Activated naive CD4-positive, alpha-beta T cell treated with anti-CD3 and anti-CD28 coated beads, Interleukin-2, amount 50 U/mL, for 72 hours (primary cell): ENCODE data around the gene GABRR1. TPM values are rescaled to one million over a fixed set of nuclear protein-coding genes. Genes with fewer than 3 reads are reported as not detected.
"Not testable (repeated sequence)": the region's sequence is repeated elsewhere in the genome, so short reads cannot be mapped to it uniquely, and the experiment has no call there.

Source experiments
- ATAC-seq, 2 donors: fragments of 150-1000 bp; cut with Tn5 transposase; 2 replicates each; pipeline ENCODE4 v1.10.0; 2021; ENCODE audit warnings: mild to moderate bottlenecking in 2 of 2, moderate library complexity in 2 of 2
- DNase-seq, 2 donors: peaks; one replicate each; pipeline ENCODE4 v3.0.0; 2021 to 2022; ENCODE audit warnings: low spot score in 2 of 2
- H3K27ac Mint-ChIP-seq, 2 donors: one replicate each; pipeline ENCODE4 v1.8.0; 2022; ENCODE audit warnings: mild to moderate bottlenecking in 2 of 2, mixed read lengths in 2 of 2
- H3K36me3 Mint-ChIP-seq, 2 donors: one replicate each; pipeline ENCODE4 v1.8.0; 2022; ENCODE audit warnings: mixed read lengths in 2 of 2
- H3K9me3 Mint-ChIP-seq, 2 donors: one replicate each; pipeline ENCODE4 v1.8.0; 2022; ENCODE audit warnings: mixed read lengths in 2 of 2
- total RNA-seq, 2 donors: library from RNA; stranded (reverse); gene quantifications; one replicate each; pipeline ENCODE4 v1.2.3, GENCODE V29; 2022

The GABRR1 gene
- total RNA-seq, 2 donors from 2014 or later = not detected

GRCh38 chr6:89233605-89234004, 16.4 kb upstream of the GABRR1 start:
- Mint-ChIP-seq H3K36me3 (peaks cover 0 to 11% of the 10 kb centered on the region in 2 donors), H3K9me3 (peaks cover 0 to 15% of the 10 kb centered on the region in 2 donors)
- DNase-seq, H3K27ac Mint-ChIP-seq, ATAC-seq: not testable (repeated sequence)

GRCh38 chr6:89222712-89223039, 5.5 kb upstream of the GABRR1 start:
- no peaks in the 10 kb centered on the region for H3K36me3 Mint-ChIP-seq

GRCh38 chr6:89221971-89222711, 5.0 kb upstream of the GABRR1 start:
- Mint-ChIP-seq H3K27ac (no peak overlapping the region), H3K36me3 (no peaks in the 10 kb centered on the region), H3K9me3 (peaks cover 0 to 5% of the 10 kb centered on the region in 2 donors)
- no peak for DNase-seq
- no peak for ATAC-seq

More at GRCh38 chr6:89222712-89223039, 5.5 kb upstream of the GABRR1 start:
- ATAC-seq = no peak
- Mint-ChIP-seq H3K9me3 (peaks cover 0 to 5% of the 10 kb centered on the region in 2 donors), H3K27ac (no peak overlapping the region)
- DNase-seq = no peak

- H3K9me3 Mint-ChIP-seq = peaks cover 0 to 5% of the 10 kb centered on the region in 2 donors
- ATAC-seq = no peak
- H3K36me3 Mint-ChIP-seq = no peaks in the 10 kb centered on the region
- H3K27ac Mint-ChIP-seq = peak overlapping the region in 1 of 2 donors; percentile 38
- DNase-seq = no peak
These were observed 4.0 kb upstream of the GABRR1 start for GRCh38 chr6:89221129-89221528.

- ATAC-seq (no peak), DNase-seq (no peak)
- Mint-ChIP-seq H3K9me3 (no peaks in the 10 kb centered on the region), H3K36me3 (no peaks in the 10 kb centered on the region), H3K27ac (no peak overlapping the region)
These were observed 747 bp downstream of the GABRR1 start for GRCh38 chr6:89216411-89216810.

- H3K27ac Mint-ChIP-seq = no peak overlapping the region
- H3K9me3 Mint-ChIP-seq = no peaks in the 10 kb centered on the region
- DNase-seq (no peak), ATAC-seq (no peak)
- no peaks in the 10 kb centered on the region for H3K36me3 Mint-ChIP-seq
These were observed 1.8 kb downstream of the GABRR1 start for GRCh38 chr6:89215391-89215790.

GRCh38 chr6:89214197-89214596, 3.0 kb downstream of the GABRR1 start:
- H3K36me3 Mint-ChIP-seq = no peaks in the 10 kb centered on the region
- H3K9me3 Mint-ChIP-seq = no peaks in the 10 kb centered on the region
- ATAC-seq (no peak), DNase-seq (no peak)
- no peak overlapping the region for H3K27ac Mint-ChIP-seq

GRCh38 chr6:89212472-89212871, 4.7 kb downstream of the GABRR1 start:
- Mint-ChIP-seq H3K9me3 (no peaks in the 10 kb centered on the region), H3K36me3 (no peaks in the 10 kb centered on the region), H3K27ac (no peak overlapping the region)
- no peak for DNase-seq
- no peak for ATAC-seq

- ATAC-seq (no peak), DNase-seq (no peak)
- no peaks in the 10 kb centered on the region for H3K9me3 Mint-ChIP-seq
- H3K36me3 Mint-ChIP-seq = no peaks in the 10 kb centered on the region
- no peak overlapping the region for H3K27ac Mint-ChIP-seq
These were observed 7.7 kb downstream of the GABRR1 start for GRCh38 chr6:89209457-89209856.

- no peak for ATAC-seq
- H3K9me3 Mint-ChIP-seq = no peaks in the 10 kb centered on the region
These were observed 8.6 kb downstream of the GABRR1 start for GRCh38 chr6:89208551-89208950.

GRCh38 chr6:89205819-89206218, 11.3 kb downstream of the GABRR1 start:
- Mint-ChIP-seq H3K36me3 (no peaks in the 10 kb centered on the region), H3K9me3 (no peaks in the 10 kb centered on the region), H3K27ac (no peak overlapping the region)
- DNase-seq = no peak
- ATAC-seq = no peak

More at GRCh38 chr6:89208551-89208950, 8.6 kb downstream of the GABRR1 start:
- Mint-ChIP-seq H3K27ac (no peak overlapping the region), H3K36me3 (no peaks in the 10 kb centered on the region)
- DNase-seq = no peak

GRCh38 chr6:89204096-89204495, 13.1 kb downstream of the GABRR1 start:
- no peak for ATAC-seq
- Mint-ChIP-seq H3K27ac (no peak overlapping the region), H3K36me3 (no peaks in the 10 kb centered on the region), H3K9me3 (no peaks in the 10 kb centered on the region)
- no peak for DNase-seq

- no peak for ATAC-seq
- no peak for DNase-seq
- Mint-ChIP-seq H3K9me3 (no peaks in the 10 kb centered on the region), H3K36me3 (no peaks in the 10 kb centered on the region), H3K27ac (no peak overlapping the region)
These were observed 16.4 kb downstream of the GABRR1 start for GRCh38 chr6:89200706-89201215.

- Mint-ChIP-seq H3K36me3 (peaks cover 3 to 7% of the 10 kb centered on the region in 2 donors), H3K9me3 (peaks cover 5% of the 10 kb centered on the region in 2 donors), H3K27ac (no peak overlapping the region)
- no peak for ATAC-seq
- no peak for DNase-seq
These were observed 17.6 kb downstream of the GABRR1 start for GRCh38 chr6:89199579-89199978.

- ATAC-seq (no peak), DNase-seq (no peak)
- Mint-ChIP-seq H3K36me3 (peaks cover 11 to 12% of the 10 kb centered on the region in 2 donors), H3K27ac (no peak overlapping the region), H3K9me3 (peaks cover 6 to 11% of the 10 kb centered on the region in 2 donors)
These were observed 18.9 kb downstream of the GABRR1 start for GRCh38 chr6:89198235-89198634.

GRCh38 chr6:89197141-89197540, 20.0 kb downstream of the GABRR1 start:
- no peak for ATAC-seq
- H3K27ac Mint-ChIP-seq = no peak overlapping the region
- H3K36me3 Mint-ChIP-seq = peaks cover 11 to 12% of the 10 kb centered on the region in 2 donors

GRCh38 chr6:89194559-89194958, 22.6 kb downstream of the GABRR1 start:
- Mint-ChIP-seq H3K27ac (no peak overlapping the region), H3K9me3 (peaks cover 6 to 16% of the 10 kb centered on the region in 2 donors), H3K36me3 (peaks cover 11 to 12% of the 10 kb centered on the region in 2 donors)
- no peak for DNase-seq
- no peak for ATAC-seq

More at GRCh38 chr6:89197141-89197540, 20.0 kb downstream of the GABRR1 start:
- peaks cover 6 to 15% of the 10 kb centered on the region in 2 donors for H3K9me3 Mint-ChIP-seq
- no peak for DNase-seq

- ATAC-seq (no peak), DNase-seq (no peak)
- H3K36me3 Mint-ChIP-seq = peaks cover 11 to 12% of the 10 kb centered on the region in 2 donors
- no peak overlapping the region for H3K27ac Mint-ChIP-seq
- H3K9me3 Mint-ChIP-seq = peaks cover 6 to 16% of the 10 kb centered on the region in 2 donors
These were observed 26.4 kb downstream of the GABRR1 start for GRCh38 chr6:89190741-89191140.
